A549 (cell line): Measurements from ENCODE around the gene OSGEP. TPM values are rescaled to one million over a fixed set of nuclear protein-coding genes. Genes with fewer than 3 reads are reported as not detected.

Source experiments
- ATAC-seq, 2 experiments: fragments of 200-7000 bp in 1 of 2; fragments of >200 bp in 1 of 2; cut with Nextera tagmentation in 1 of 2; cut with Tn5 transposase in 1 of 2; 3 replicates each; pipeline versions ENCODE4 v1.8.0 to v1.9.1; 2018 to 2020; ENCODE audit warnings: mild to moderate bottlenecking in 1 of 2, moderate library complexity in 1 of 2
- CTCF ChIA-PET: fragments of 300-600 bp; sonication (Branson Sonifier 250); formaldehyde crosslinking; extraction: SDS; loops from one replicate; lab custom pipeline; 2021; ENCODE audit warnings: antibody characterized with exemption, inconsistent platforms; lab: Yijun Ruan, JAX
- POLR2A ChIA-PET: fragments of 350-600 bp; formaldehyde crosslinking; extraction: SDS; loops from one replicate; lab custom pipeline; 2021; ENCODE audit warnings: antibody characterized with exemption, inconsistent platforms; lab: Yijun Ruan, JAX
- DNase-seq, 2 experiments: peaks; one replicate each; pipeline versions ENCODE4 v3.0.0 to v3.0.0-alpha.2; 2011 to 2016; ENCODE audit warnings: low read depth in 1 of 2, low spot score in 1 of 2
- FAIRE-seq: peaks from 2 replicates; lab custom pipeline; 2011; peaks lifted over from hg19 to GRCh38; lab: Jason Lieb, UNC
- H3K27ac ChIP-seq, 2 experiments: fragments of >200 bp; sonication (Bioruptor Twin); formaldehyde crosslinking; 3 replicates each; pipeline ENCODE4 v1.5.1; 2016 to 2017
- H3K4me1 ChIP-seq: fragments of >200 bp; sonication (Bioruptor Twin); formaldehyde crosslinking; 3 replicates; pipeline ENCODE4 v1.6.1; 2016
- H3K4me2 ChIP-seq: fragments of >200 bp; sonication (Bioruptor Twin); formaldehyde crosslinking; 3 replicates; pipeline ENCODE4 v1.6.1; 2016
- H3K4me3 ChIP-seq: fragments of >200 bp; sonication (Bioruptor Twin); formaldehyde crosslinking; 3 replicates; pipeline ENCODE4 v1.5.1; 2016
- H3K9me3 ChIP-seq: fragments of >200 bp; sonication (Bioruptor Twin); formaldehyde crosslinking; 3 replicates; pipeline ENCODE4 v1.6.1; 2016
- BHLHE40 ChIP-seq: IDR thresholded peaks from 2 replicates; pipeline ENCODE4 v1.6.1; 2012; ENCODE audit warnings: low read depth, low read length, inconsistent platforms
- CBX8 ChIP-seq: fragments of 200-600 bp; sonication (generic); IDR thresholded peaks from 2 replicates; pipeline ENCODE4 v1.6.1; 2016
- CEBPB ChIP-seq, 2 experiments: fragments of >200 bp in 1 of 2; sonication (Bioruptor Twin) in 1 of 2; formaldehyde crosslinking in 1 of 2; IDR thresholded peaks; 2 replicates each; pipeline ENCODE4 v1.6.1; 2012 to 2016
- EHF ChIP-seq: fragments of 250-450 bp; sonication (Bioruptor Pico); IDR thresholded peaks from 2 replicates; pipeline ENCODE4 v1.5.0; 2020; ENCODE audit warnings: mild to moderate bottlenecking
- EHMT2 ChIP-seq: fragments of 200-600 bp; sonication (generic); IDR thresholded peaks from 2 replicates; pipeline ENCODE4 v1.6.1; 2016; ENCODE audit warnings: antibody characterized with exemption, low read depth, mild to moderate bottlenecking, moderate library complexity
- ESRRA ChIP-seq: fragments of 150-350 bp; IDR thresholded peaks from 2 replicates; pipeline ENCODE4 v1.6.1; 2014; ENCODE audit warnings: mild to moderate bottlenecking, low read length, borderline replicate concordance
- FOSB ChIP-seq: fragments of 250-450 bp; sonication (Bioruptor Pico); IDR thresholded peaks from 2 replicates; pipeline ENCODE4 v1.5.0; 2020; ENCODE audit warnings: mild to moderate bottlenecking, moderate library complexity
- FOXS1 ChIP-seq: fragments of 250-450 bp; sonication (Bioruptor Pico); IDR thresholded peaks from 2 replicates; pipeline ENCODE4 v1.5.0; 2020; ENCODE audit warnings: mild to moderate bottlenecking, moderate library complexity
- HES2 ChIP-seq: fragments of >200 bp; sonication (Bioruptor Twin); formaldehyde crosslinking; IDR thresholded peaks from 2 replicates; pipeline ENCODE4 v1.6.1; 2016
- HEYL ChIP-seq: fragments of 250-450 bp; sonication (Bioruptor Pico); IDR thresholded peaks from 2 replicates; pipeline ENCODE4 v1.8.0; 2021; ENCODE audit warnings: mild to moderate bottlenecking, moderate library complexity
- HOXA7 ChIP-seq: fragments of 250-450 bp; sonication (Bioruptor Pico); IDR thresholded peaks from 2 replicates; pipeline ENCODE4 v1.5.0; 2020; ENCODE audit warnings: mild to moderate bottlenecking, moderate library complexity
- HOXB13 ChIP-seq: fragments of 250-450 bp; sonication (Bioruptor Pico); IDR thresholded peaks from 2 replicates; pipeline ENCODE4 v1.5.0; 2020; ENCODE audit warnings: low read depth, mild to moderate bottlenecking, moderate library complexity
- JUN ChIP-seq, 2 experiments: fragments of >200 bp; sonication (Bioruptor Twin); formaldehyde crosslinking; IDR thresholded peaks; 2 replicates in 1 of 2; 3 replicates in 1 of 2; pipeline ENCODE4 v1.6.1; 2016 to 2017
- MAFK ChIP-seq: fragments of 450-650 bp; IDR thresholded peaks from 2 replicates; pipeline ENCODE4 v1.6.1; 2014; ENCODE audit not compliant: partially characterized antibody
- MYC ChIP-seq: IDR thresholded peaks from 2 replicates; pipeline ENCODE4 v1.6.1; 2012; ENCODE audit warnings: mild to moderate bottlenecking, inconsistent platforms, low read length, improper control_type of control experiment, borderline replicate concordance
- NPAS2 ChIP-seq: fragments of 250-450 bp; sonication (Bioruptor Pico); IDR thresholded peaks from 2 replicates; pipeline ENCODE4 v1.8.0; 2022; ENCODE audit warnings: mild to moderate bottlenecking, moderate library complexity, borderline replicate concordance
- POLR2A ChIP-seq: IDR thresholded peaks from 2 replicates; pipeline ENCODE4 v1.6.1; 2012; ENCODE audit warnings: mild to moderate bottlenecking, low read length
- RAD21 ChIP-seq, 2 experiments: fragments of >200 bp in 1 of 2; sonication (Bioruptor Twin) in 1 of 2; formaldehyde crosslinking in 1 of 2; IDR thresholded peaks in 1 of 2; conservative IDR thresholded peaks in 1 of 2; 2 replicates in 1 of 2; 3 replicates in 1 of 2; pipeline ENCODE4 v1.6.1; 2012 to 2018; ENCODE audit warnings: inconsistent platforms in 1 of 2
- RARB ChIP-seq: fragments of 250-450 bp; sonication (Bioruptor Pico); IDR thresholded peaks from 2 replicates; pipeline ENCODE4 v1.8.0; 2021; ENCODE audit warnings: mild to moderate bottlenecking, moderate library complexity
- RFX5 ChIP-seq: fragments of 450-650 bp; IDR thresholded peaks from 2 replicates; pipeline ENCODE4 v1.7.1; 2014; ENCODE audit warnings: antibody characterized with exemption, mild to moderate bottlenecking, moderate library complexity
- RNF2 ChIP-seq: fragments of 200-600 bp; sonication (generic); IDR thresholded peaks from 2 replicates; pipeline ENCODE4 v1.6.1; 2016; ENCODE audit warnings: low read depth, mild to moderate bottlenecking, antibody characterized with exemption, moderate library complexity, borderline replicate concordance
- SMC3 ChIP-seq: fragments of >200 bp; sonication (Bioruptor Twin); formaldehyde crosslinking; IDR thresholded peaks from 3 replicates; pipeline ENCODE4 v1.6.1; 2018; ENCODE audit warnings: inconsistent platforms
- TFCP2L1 ChIP-seq: fragments of 250-450 bp; sonication (Bioruptor Pico); IDR thresholded peaks from 2 replicates; pipeline ENCODE4 v1.5.0; 2021; ENCODE audit warnings: mild to moderate bottlenecking
- TP53 ChIP-seq: fragments of 250-450 bp; sonication (Bioruptor Pico); IDR thresholded peaks from 2 replicates; pipeline ENCODE4 v1.5.0; 2021; ENCODE audit warnings: mild to moderate bottlenecking, moderate library complexity
- USF2 ChIP-seq: fragments of 450-650 bp; IDR thresholded peaks from 2 replicates; pipeline ENCODE4 v1.6.1; 2014; ENCODE audit warnings: antibody characterized with exemption
- ZNF302 ChIP-seq: fragments of 250-450 bp; sonication (Bioruptor Pico); IDR thresholded peaks from 2 replicates; pipeline ENCODE4 v1.9.0; 2021; ENCODE audit warnings: inconsistent platforms, mild to moderate bottlenecking, moderate library complexity
- WGBS: methylation state at CpG from one replicate; pipeline ENCODE4 v1.1.6; 2017; ENCODE audit errors: missing lambda C conversion rate; 5-methylcytosine and 5-hydroxymethylcytosine counted together
- polyA plus RNA-seq, 4 experiments: library from polyadenylated mRNA; depleted of rRNA in 3 of 4; stranded (reverse); fragments of >200 nt; fragmentation: RNase III in 1 of 4; extraction: RNeasy Plus Mini Kit Qiagen cat#74134 plus additional on column Dnase treatment in 1 of 4; gene quantifications; 2 replicates in 3 of 4; 3 replicates in 1 of 4; pipeline ENCODE4 v1.2.3, GENCODE V29; 2011 to 2017
- TF ChIP-seq, protein P1 (sequence below): fragments of >200 bp; sonication (Bioruptor Twin); formaldehyde crosslinking; IDR thresholded peaks from 3 replicates; pipeline ENCODE4 v1.6.1; 2016
- TF ChIP-seq, protein P2 (sequence below): IDR thresholded peaks from 2 replicates; pipeline ENCODE4 v1.6.1; 2012; ENCODE audit warnings: low read depth, borderline replicate concordance
- TF ChIP-seq, protein P3 (sequence below): fragments of 200-600 bp; sonication (generic); IDR thresholded peaks from 2 replicates; pipeline ENCODE4 v1.6.1; 2016; ENCODE audit warnings: antibody characterized with exemption, mild to moderate bottlenecking, moderate library complexity

Gene OSGEP
- polyA plus RNA-seq, 2 of the 4 experiments (the other 2 are of a cell fraction), result 30.4 to 33.2 TPM

DNA sequence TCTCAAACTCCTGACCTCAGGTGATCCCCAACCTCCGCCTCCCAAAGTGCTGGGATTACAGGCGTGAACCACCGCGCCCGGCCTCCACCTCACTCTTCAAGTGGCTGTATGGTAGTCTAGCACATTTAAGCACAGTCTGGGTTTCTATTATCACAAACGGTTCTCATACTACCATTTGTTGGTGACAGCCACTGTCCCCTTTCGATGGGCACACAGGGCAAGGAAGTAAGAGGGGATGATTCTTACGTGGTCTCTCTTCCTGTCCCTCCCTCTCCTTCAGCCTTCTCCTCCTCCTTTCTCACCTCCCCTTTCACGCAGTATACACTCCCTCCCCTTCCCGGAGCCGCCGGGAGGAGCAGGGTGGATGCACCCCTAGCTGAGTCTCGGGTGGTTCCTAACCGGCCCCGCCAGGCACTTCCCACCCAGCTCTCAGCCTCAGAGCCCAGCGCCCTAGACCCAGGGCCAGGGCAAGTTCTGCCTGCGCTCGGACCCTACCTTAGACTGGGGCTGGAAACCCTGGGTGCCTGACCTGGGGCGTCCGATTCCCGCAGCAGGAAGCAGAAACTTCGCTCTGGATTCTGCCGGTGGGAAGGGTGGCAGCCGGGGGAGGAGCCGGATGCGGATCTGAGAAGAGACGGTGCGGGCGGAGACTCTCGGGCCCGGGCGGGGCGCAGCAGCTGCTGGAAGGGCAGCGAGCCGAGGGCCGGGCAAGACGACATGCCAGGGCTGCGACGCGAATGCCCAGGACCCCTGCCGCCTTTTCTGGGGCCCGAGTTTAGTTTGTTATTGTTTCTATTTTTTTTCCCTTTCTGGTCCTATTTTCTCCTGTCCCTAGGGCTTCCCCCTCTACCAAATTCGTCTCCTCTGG lies 41.5 kb downstream of the OSGEP start, which contains the start of gene TEP1 (continued):
- TF ChIP-seq NPAS2 (CRISPR knock-in tag), result no peak
- no peak for TF ChIP-seq HES2
- no peak for TF ChIP-seq USF2
- no peak for TF ChIP-seq FOXS1 (CRISPR knock-in tag)
- TF ChIP-seq, protein P1, sequence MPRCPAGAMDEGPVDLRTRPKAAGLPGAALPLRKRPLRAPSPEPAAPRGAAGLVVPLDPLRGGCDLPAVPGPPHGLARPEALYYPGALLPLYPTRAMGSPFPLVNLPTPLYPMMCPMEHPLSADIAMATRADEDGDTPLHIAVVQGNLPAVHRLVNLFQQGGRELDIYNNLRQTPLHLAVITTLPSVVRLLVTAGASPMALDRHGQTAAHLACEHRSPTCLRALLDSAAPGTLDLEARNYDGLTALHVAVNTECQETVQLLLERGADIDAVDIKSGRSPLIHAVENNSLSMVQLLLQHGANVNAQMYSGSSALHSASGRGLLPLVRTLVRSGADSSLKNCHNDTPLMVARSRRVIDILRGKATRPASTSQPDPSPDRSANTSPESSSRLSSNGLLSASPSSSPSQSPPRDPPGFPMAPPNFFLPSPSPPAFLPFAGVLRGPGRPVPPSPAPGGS, result peak; percentile 94; the same call in 2 of the 3 replicates
- TF ChIP-seq RFX5, result no peak
- peak; percentile 92 to 96; a peak in 4 of 5 replicates for TF ChIP-seq JUN (IDR thresholded peaks at IDR 0.05)
- no peak for TF ChIP-seq TFCP2L1
- TF ChIP-seq RAD21 (conservative IDR thresholded peaks at IDR 0.05 in 1 of 2, IDR thresholded peaks at IDR 0.05 in 1 of 2), result 0 out of 5 replicates have a peak, but pooled peaks of 1 of the 2 experiments have one; percentile 21
- TF ChIP-seq CEBPB (IDR thresholded peaks at IDR 0.05), result no peak
- TF ChIP-seq MAFK, result no peak
- no peak for TF ChIP-seq CBX8
- TF ChIP-seq, all 56 proteins: peak for 6

DNA sequence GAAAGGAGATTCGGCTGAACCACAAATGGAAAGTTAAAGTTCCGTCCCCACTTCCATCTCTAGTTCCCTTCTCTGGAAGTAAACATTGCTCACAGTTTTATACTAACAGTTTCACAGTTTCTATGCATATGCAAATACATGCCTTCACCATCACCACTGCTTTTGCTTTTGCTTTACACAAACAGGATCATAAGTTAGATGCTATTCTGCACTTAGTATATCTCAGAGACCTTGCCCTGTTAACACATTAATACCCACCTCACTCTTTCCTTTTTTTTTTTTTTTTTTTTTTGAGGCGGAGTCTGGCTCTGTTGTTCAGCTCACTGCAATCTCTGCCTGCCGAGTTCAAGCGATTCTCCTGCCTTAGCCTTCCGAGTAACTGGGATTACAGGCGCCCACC lies 42.2 kb downstream of the OSGEP start:
- CTCF ChIA-PET, result interaction anchor here (1.2 to 1.5 kb wide), 2 partner anchors 9 to 43 kb away, joined by 3 to 5 read pairs; partner anchors contain the start of gene APEX1
- ATAC-seq, result peak in 1 of 2 experiments; percentile 3; a peak in 3 of 6 replicates
- Histone ChIP-seq H3K4me1 (peaks cover 10% of the 10 kb centered on the region; the same call in 2 of the 3 replicates), H3K4me2 (peak overlapping the region; percentile 77), H3K9me3 (no peaks in the 10 kb centered on the region), H3K4me3 (peak overlapping the region; percentile 61), H3K27ac (peak overlapping the region; percentile 95 to 96)
- no peak for DNase-seq
- POLR2A ChIA-PET, result interaction anchor here (0.6 to 3.0 kb wide), 12 partner anchors 8 to 270 kb away, joined by 3 to 20 read pairs (median 5); partner anchors contain the start of genes APEX1, OSGEP, PARP2 and PIP4P1
- WGBS, result 15% methylated on average over 7 of the region's 7 CpGs
- FAIRE-seq, result no peak
- TF ChIP-seq RNF2 (no peak), HOXB13 (CRISPR knock-in tag) (no peak), HEYL (CRISPR knock-in tag) (no peak), MYC (no peak), ZNF302 (no peak), RAD21 (conservative IDR thresholded peaks at IDR 0.05 in 1 of 2, IDR thresholded peaks at IDR 0.05 in 1 of 2) (no peak), EHMT2 (no peak), HES2 (no peak), HOXA7 (no peak), SMC3 (no peak), RARB (CRISPR knock-in tag) (no peak), TP53 (CRISPR knock-in tag) (no peak), BHLHE40 (no peak), POLR2A (no peak), EHF (CRISPR knock-in tag) (no peak), ESRRA (no peak), FOSB (CRISPR knock-in tag) (no peak)
- TF ChIP-seq, protein P2, sequence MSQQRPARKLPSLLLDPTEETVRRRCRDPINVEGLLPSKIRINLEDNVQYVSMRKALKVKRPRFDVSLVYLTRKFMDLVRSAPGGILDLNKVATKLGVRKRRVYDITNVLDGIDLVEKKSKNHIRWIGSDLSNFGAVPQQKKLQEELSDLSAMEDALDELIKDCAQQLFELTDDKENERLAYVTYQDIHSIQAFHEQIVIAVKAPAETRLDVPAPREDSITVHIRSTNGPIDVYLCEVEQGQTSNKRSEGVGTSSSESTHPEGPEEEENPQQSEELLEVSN, result no peak
- TF ChIP-seq, protein P3, sequence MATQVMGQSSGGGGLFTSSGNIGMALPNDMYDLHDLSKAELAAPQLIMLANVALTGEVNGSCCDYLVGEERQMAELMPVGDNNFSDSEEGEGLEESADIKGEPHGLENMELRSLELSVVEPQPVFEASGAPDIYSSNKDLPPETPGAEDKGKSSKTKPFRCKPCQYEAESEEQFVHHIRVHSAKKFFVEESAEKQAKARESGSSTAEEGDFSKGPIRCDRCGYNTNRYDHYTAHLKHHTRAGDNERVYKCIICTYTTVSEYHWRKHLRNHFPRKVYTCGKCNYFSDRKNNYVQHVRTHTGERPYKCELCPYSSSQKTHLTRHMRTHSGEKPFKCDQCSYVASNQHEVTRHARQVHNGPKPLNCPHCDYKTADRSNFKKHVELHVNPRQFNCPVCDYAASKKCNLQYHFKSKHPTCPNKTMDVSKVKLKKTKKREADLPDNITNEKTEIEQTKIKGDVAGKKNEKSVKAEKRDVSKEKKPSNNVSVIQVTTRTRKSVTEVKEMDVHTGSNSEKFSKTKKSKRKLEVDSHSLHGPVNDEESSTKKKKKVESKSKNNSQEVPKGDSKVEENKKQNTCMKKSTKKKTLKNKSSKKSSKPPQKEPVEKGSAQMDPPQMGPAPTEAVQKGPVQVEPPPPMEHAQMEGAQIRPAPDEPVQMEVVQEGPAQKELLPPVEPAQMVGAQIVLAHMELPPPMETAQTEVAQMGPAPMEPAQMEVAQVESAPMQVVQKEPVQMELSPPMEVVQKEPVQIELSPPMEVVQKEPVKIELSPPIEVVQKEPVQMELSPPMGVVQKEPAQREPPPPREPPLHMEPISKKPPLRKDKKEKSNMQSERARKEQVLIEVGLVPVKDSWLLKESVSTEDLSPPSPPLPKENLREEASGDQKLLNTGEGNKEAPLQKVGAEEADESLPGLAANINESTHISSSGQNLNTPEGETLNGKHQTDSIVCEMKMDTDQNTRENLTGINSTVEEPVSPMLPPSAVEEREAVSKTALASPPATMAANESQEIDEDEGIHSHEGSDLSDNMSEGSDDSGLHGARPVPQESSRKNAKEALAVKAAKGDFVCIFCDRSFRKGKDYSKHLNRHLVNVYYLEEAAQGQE, result no peak
